ENCODE results near the gene USP11.

Gene USP11

GRCh38 chrX:47193475-47194193 is 39.2 kb upstream of the USP11 start, which contains the start of gene UBA1:
Gene UBA1, plus strand, starts transcription at chrX:47193829. Its CDS starts 4,974 bp downstream, at chrX:47198803.
- H3K4me2 ChIP-seq (ENCODE audit: low read length): peak within 1 kb of the TSS; percentile 99
- H3K27me3 ChIP-seq (ENCODE audit: insufficient read depth, low read length): no peaks in the 10 kb centered on the region
- peaks cover 38% of the 10 kb centered on the region for H3K4me1 ChIP-seq (ENCODE audit: insufficient read depth, low read length, severe bottlenecking)
- H3K9me3 ChIP-seq (ENCODE audit: low read length): no peaks in the 10 kb centered on the region
- H3K36me3 ChIP-seq (ENCODE audit: insufficient read depth, low read length): peaks cover 33% of the 10 kb centered on the region
- no peak within 1 kb of the TSS for H2AFZ ChIP-seq (ENCODE audit: low read length)
- H3K79me2 ChIP-seq (ENCODE audit: insufficient read depth, low read length): peaks cover 38% of the 10 kb centered on the region
- peak within 1 kb of the TSS; percentile 91 for H3K4me3 ChIP-seq (ENCODE audit: low read depth, low read length, poor library complexity, severe bottlenecking)
- TF ChIP-seq EZH2 (IDR thresholded peaks at IDR 0.05; ENCODE audit: borderline replicate concordance, low read length) (no peak), CTCF (IDR thresholded peaks at IDR 0.05; ENCODE audit: low read length) (peak; percentile 64)
- H3F3A ChIP-seq (ENCODE audit: insufficient read depth, low read length): no peaks in the 10 kb centered on the region
- no peaks in the 10 kb centered on the region for H4K20me1 ChIP-seq (ENCODE audit: insufficient read depth, low read length)
- peak within 1 kb of the TSS; percentile 98 for H3K27ac ChIP-seq (ENCODE audit: low read depth, low read length, poor library complexity, severe bottlenecking)
- H3K9ac ChIP-seq (ENCODE audit: low read length): peak within 1 kb of the TSS; percentile 100
- no peaks in the 10 kb centered on the region for H3K9me2 ChIP-seq (ENCODE audit: low read depth, low read length)

- H3K27me3 ChIP-seq (ENCODE audit: insufficient read depth, low read length): no peaks in the 10 kb centered on the region
- peak overlapping the region; percentile 91 for H3K4me3 ChIP-seq (ENCODE audit: low read depth, low read length, poor library complexity, severe bottlenecking)
- peak overlapping the region; percentile 98 for H3K27ac ChIP-seq (ENCODE audit: low read depth, low read length, poor library complexity, severe bottlenecking)
- peaks cover 39% of the 10 kb centered on the region for H3K36me3 ChIP-seq (ENCODE audit: insufficient read depth, low read length)
- H3K4me1 ChIP-seq (ENCODE audit: insufficient read depth, low read length, severe bottlenecking): peaks cover 38% of the 10 kb centered on the region
- no peaks in the 10 kb centered on the region for H3F3A ChIP-seq (ENCODE audit: insufficient read depth, low read length)
- H3K9ac ChIP-seq (ENCODE audit: low read length): peak overlapping the region; percentile 97
- peak overlapping the region; percentile 99 for H3K4me2 ChIP-seq (ENCODE audit: low read length)
- no peaks in the 10 kb centered on the region for H3K9me3 ChIP-seq (ENCODE audit: low read length)
- no peaks in the 10 kb centered on the region for H3K9me2 ChIP-seq (ENCODE audit: low read depth, low read length)
- no peaks in the 10 kb centered on the region for H4K20me1 ChIP-seq (ENCODE audit: insufficient read depth, low read length)
- TF ChIP-seq EZH2 (IDR thresholded peaks at IDR 0.05; ENCODE audit: borderline replicate concordance, low read length): no peak
- TF ChIP-seq CTCF (IDR thresholded peaks at IDR 0.05; ENCODE audit: low read length): no peak
- no peak overlapping the region for H2AFZ ChIP-seq (ENCODE audit: low read length)
- H3K79me2 ChIP-seq (ENCODE audit: insufficient read depth, low read length): peaks cover 38% of the 10 kb centered on the region
Observed at GRCh38 chrX:47194194-47194787, 38.5 kb upstream of the USP11 start.

GRCh38 chrX:47196098-47196497 is 36.7 kb upstream of the USP11 start:
- TF ChIP-seq CTCF (IDR thresholded peaks at IDR 0.05; ENCODE audit: low read length) (no peak), EZH2 (IDR thresholded peaks at IDR 0.05; ENCODE audit: borderline replicate concordance, low read length) (no peak)
- no peaks in the 10 kb centered on the region for H3K9me2 ChIP-seq (ENCODE audit: low read depth, low read length)
- peaks cover 38% of the 10 kb centered on the region for H3K79me2 ChIP-seq (ENCODE audit: insufficient read depth, low read length)
- H3K4me3 ChIP-seq (ENCODE audit: low read depth, low read length, poor library complexity, severe bottlenecking): no peak overlapping the region
- H3K27ac ChIP-seq (ENCODE audit: low read depth, low read length, poor library complexity, severe bottlenecking): no peak overlapping the region
- peaks cover 34% of the 10 kb centered on the region for H3K4me1 ChIP-seq (ENCODE audit: insufficient read depth, low read length, severe bottlenecking)
- H2AFZ ChIP-seq (ENCODE audit: low read length): no peak overlapping the region
- no peaks in the 10 kb centered on the region for H4K20me1 ChIP-seq (ENCODE audit: insufficient read depth, low read length)
- no peak overlapping the region; the same call in 1 of the 2 replicates for H3K9ac ChIP-seq (ENCODE audit: low read length)
- peak overlapping the region; percentile 11; the same call in 1 of the 2 replicates for H3K4me2 ChIP-seq (ENCODE audit: low read length)
- H3K27me3 ChIP-seq (ENCODE audit: insufficient read depth, low read length): no peaks in the 10 kb centered on the region
- H3F3A ChIP-seq (ENCODE audit: insufficient read depth, low read length): no peaks in the 10 kb centered on the region
- H3K9me3 ChIP-seq (ENCODE audit: low read length): no peaks in the 10 kb centered on the region
- peaks cover 55% of the 10 kb centered on the region for H3K36me3 ChIP-seq (ENCODE audit: insufficient read depth, low read length)
